GM19193 (cell line): ENCODE measurements around the gene SC5D.

ENCODE experiments used
- POLR2A ChIP-seq: IDR thresholded peaks from 4 replicates; pipeline ENCODE4 v1.6.1; 2011; ENCODE audit not compliant: insufficient read depth, insufficient read length; ENCODE audit errors: extremely low read depth

Gene SC5D

DNA sequence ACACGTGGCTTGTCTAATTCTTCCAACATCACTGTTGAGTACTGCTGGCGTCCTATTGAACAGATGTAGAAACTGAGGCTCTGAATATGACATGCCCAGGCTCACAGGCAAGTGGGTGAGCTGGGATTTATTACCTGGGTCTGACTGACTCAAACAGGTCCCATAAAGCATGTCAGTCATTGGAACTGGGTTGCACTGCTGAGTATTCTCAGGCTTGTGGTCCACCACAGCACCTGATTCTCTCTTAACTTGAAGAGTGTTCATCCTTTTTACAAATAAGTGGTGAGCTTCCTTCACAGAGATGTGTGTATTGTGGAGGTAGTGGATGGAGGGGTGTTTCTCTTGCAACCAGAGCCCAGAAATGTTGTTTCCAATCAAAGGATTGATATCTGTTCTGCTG is 44.5 kb downstream of the SC5D start:
- no peak for TF ChIP-seq POLR2A

DNA sequence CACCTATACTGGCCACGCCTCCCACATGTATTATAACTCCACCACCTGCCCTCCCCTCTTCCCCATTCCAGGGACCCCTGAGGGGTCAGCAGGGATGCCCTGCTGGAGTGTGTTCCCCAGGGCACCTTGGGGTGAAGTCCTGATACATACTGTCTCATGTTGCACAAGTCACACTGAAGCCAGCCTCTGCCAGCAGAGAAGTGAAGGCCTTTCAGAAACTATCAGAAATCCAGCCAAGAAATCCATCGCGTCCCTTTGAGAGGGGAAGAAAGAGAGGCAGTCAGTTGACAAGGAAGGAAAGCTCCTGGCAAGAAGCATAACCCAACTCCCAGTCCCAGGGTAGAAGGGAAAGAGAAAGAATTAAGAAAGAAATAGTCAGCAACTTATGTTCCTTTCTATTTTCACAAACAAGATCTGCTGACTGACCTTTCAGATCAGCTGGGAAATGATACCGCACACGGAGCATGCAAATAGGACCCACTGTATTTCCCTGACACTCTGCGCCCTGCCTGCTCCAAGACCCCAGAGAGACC is 45.2 kb downstream of the SC5D start:
- TF ChIP-seq POLR2A, result no peak

- no peak for TF ChIP-seq POLR2A
Measured at GRCh38 chr11:121338536-121338935, 46.0 kb downstream of the SC5D start.

DNA sequence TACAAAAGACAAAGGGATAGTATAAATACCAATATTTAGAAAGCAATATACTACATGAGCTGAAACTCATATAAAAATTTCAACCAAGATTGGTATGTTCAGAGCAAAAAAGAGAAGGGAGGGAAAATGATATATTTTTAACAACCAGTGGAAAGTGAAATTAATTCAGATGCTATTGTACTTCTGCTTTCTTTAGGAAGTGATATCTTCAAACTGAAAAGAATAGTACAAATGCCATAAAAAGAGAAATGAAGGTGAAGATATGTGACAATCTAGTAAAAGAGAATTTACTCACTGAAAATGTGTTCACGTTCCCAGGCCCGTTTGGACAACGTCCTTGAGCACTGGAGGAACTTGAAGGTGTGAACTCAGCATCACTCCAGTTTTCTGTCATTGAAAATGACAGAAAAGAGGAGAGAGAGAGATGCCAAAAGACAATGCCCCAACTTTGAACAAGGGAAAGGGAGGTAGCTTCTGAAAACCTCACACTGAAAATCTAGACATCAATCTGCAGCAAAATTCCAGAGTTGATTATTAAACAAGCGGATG is 47.5 kb downstream of the SC5D start:
- TF ChIP-seq POLR2A, result no peak

- TF ChIP-seq POLR2A, result no peak
Measured at GRCh38 chr11:121341609-121342008, 49.0 kb downstream of the SC5D start.

- no peak for TF ChIP-seq POLR2A
Measured at GRCh38 chr11:121344824-121345223, 52.3 kb downstream of the SC5D start.

- no peak for TF ChIP-seq POLR2A
Measured at GRCh38 chr11:121347094-121347493, 54.5 kb downstream of the SC5D start.

DNA sequence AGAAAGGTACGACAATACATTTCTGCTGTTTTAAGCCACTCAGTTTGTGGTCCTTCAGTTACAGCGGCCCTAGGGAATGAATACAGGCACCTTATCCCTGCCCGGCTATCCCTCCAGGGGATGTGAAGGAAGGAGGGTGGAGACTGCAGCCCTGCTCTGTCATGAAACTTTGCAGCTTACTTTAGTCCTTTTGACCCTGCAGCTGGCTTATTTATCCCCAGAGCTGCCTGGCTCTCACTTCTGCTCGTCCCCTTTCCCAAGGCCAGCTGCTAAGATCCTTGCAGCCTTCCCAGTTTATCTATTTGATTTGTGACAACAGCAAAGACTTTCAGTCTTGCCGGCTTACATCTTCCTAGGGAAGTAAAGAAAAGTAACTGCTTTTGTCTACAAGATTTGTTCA is 55.2 kb downstream of the SC5D start:
- no peak for TF ChIP-seq POLR2A

- no peak for TF ChIP-seq POLR2A
Measured at GRCh38 chr11:121348220-121348875, 55.8 kb downstream of the SC5D start.

DNA sequence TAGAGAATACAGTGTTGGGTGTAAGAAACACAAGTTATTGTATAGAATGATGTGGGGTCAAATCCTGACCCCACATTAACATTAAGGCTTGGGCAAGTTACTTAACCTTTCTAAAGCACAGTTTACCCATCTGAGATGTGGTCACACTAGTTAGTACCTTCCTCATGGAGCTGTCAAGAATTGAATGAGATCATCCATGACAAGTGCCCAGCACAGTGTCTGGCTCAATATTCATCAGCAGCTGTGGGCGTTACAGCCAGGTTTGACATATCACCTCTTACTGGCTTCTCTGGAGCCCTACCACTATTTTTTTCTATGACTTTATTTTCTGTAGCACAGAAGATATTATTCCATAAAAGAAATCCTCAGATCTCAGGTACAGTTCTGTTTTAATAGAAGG is 57.2 kb downstream of the SC5D start:
- TF ChIP-seq POLR2A, result no peak

- TF ChIP-seq POLR2A, result no peak
Measured at GRCh38 chr11:121350314-121351082, 57.9 kb downstream of the SC5D start.

- no peak for TF ChIP-seq POLR2A
Measured at GRCh38 chr11:121351083-121351630, 58.6 kb downstream of the SC5D start.

GRCh38 chr11:121352251-121352891 is 59.8 kb downstream of the SC5D start:
- no peak for TF ChIP-seq POLR2A

DNA sequence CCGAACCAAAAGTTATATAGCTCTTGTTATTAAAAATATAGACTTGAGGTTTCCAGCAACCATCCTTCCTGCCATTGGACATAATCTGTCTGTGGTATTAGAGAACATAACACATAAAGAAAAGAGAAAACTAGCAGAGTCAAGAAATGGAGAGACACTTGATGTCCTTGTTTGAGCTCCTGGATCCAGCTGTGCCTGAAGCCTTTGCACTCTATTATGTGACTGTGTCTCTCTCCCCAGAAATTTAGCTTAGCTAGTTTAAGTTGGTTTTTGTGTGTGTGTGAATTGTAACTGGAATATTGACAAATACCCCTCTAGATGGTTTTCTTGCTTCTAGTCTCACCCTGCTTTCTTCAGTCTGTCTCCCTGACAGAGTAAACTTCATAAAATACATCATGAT is 61.6 kb downstream of the SC5D start:
- TF ChIP-seq POLR2A, result no peak

DNA sequence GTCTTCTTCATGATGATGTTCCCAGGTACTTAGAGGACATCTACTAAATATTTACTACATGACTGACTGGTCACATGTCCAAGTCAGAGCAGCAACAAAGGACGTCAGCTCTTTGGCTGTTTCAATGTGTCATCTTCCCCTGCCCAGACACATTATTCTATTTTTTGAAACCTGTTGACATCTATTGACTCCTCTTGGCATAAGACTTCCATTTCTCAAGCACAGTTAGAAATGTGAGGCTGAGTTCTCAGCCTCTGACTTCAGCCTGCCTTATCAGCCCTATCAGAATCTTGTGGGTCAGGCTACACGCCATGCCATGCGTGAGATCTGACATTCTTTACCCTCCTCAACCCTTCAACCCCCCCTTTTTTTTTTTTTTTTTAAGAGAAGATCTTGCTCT is 63.8 kb downstream of the SC5D start:
- TF ChIP-seq POLR2A, result no peak
